Activated T-cell treated with anti-CD3 and anti-CD28 coated beads, Interleukin-2, amount 50 U/mL, for 4 hours (primary cell): Measurements from ENCODE around the gene PTGES2. TPM values are rescaled to one million over a fixed set of nuclear protein-coding genes. Genes with fewer than 3 reads are reported as not detected.
"Not testable (repeated sequence)": the region's sequence is repeated elsewhere in the genome, so short reads cannot be mapped to it uniquely, and the experiment has no call there.

Experiments used
- ATAC-seq, 2 donors: fragments of 200-7000 bp; cut with Tn5 transposase; one replicate each; pipeline ENCODE4 v1.10.0; 2021
- DNase-seq: peaks from one replicate; pipeline ENCODE4 v3.0.0-alpha.2; 2020
- H3K27me3 Mint-ChIP-seq: one replicate; pipeline ENCODE4 v1.8.0; 2021; ENCODE audit warnings: low read depth, mixed read lengths
- H3K36me3 Mint-ChIP-seq: one replicate; pipeline ENCODE4 v1.8.0; 2022; ENCODE audit warnings: mixed read lengths; ENCODE audit not compliant: insufficient read depth
- H3K4me1 Mint-ChIP-seq: one replicate; pipeline ENCODE4 v1.8.0; 2021; ENCODE audit warnings: low read depth, mixed read lengths
- H3K4me3 Mint-ChIP-seq: one replicate; pipeline ENCODE4 v1.8.0; 2021; ENCODE audit warnings: mild to moderate bottlenecking, moderate library complexity, mixed read lengths
- H3K9me3 Mint-ChIP-seq: one replicate; pipeline ENCODE4 v1.8.0; 2021; ENCODE audit warnings: mixed read lengths
- total RNA-seq, 3 donors: library from RNA; stranded (reverse); gene quantifications; one replicate each; pipeline ENCODE4 v1.2.1, GENCODE V29; 2021

PTGES2 gene
- total RNA-seq, 3 donors from 2014 or later, result 123 to 132 (median 123) TPM

GRCh38 chr9:128073253-128073886, 54.2 kb downstream of the PTGES2 start:
- Mint-ChIP-seq H3K36me3 (peaks cover 1% of the 10 kb centered on the region), H3K27me3 (no peaks in the 10 kb centered on the region), H3K9me3 (no peaks in the 10 kb centered on the region), H3K4me1 (peaks cover 61% of the 10 kb centered on the region), H3K4me3 (peak overlapping the region; percentile 24)
- DNase-seq (no peak), ATAC-seq (no peak)

- H3K4me1 Mint-ChIP-seq, result peaks cover 52% of the 10 kb centered on the region
- peak overlapping the region; percentile 72 for H3K4me3 Mint-ChIP-seq
- no peaks in the 10 kb centered on the region for H3K36me3 Mint-ChIP-seq
- ATAC-seq (no peak), DNase-seq (peak; percentile 59)
- no peaks in the 10 kb centered on the region for H3K9me3 Mint-ChIP-seq
- no peaks in the 10 kb centered on the region for H3K27me3 Mint-ChIP-seq
Measured at GRCh38 chr9:128072144-128073021, 55.1 kb downstream of the PTGES2 start.

GRCh38 chr9:128071475-128071874, 56.1 kb downstream of the PTGES2 start:
- Mint-ChIP-seq H3K4me3 (peak overlapping the region; percentile 72), H3K4me1 (peaks cover 48% of the 10 kb centered on the region)
- H3K36me3 Mint-ChIP-seq, DNase-seq, H3K9me3 Mint-ChIP-seq, ATAC-seq, H3K27me3 Mint-ChIP-seq: not testable (repeated sequence)

GRCh38 chr9:128070874-128071273, 56.7 kb downstream of the PTGES2 start:
- Mint-ChIP-seq H3K9me3 (no peaks in the 10 kb centered on the region), H3K36me3 (no peaks in the 10 kb centered on the region), H3K27me3 (no peaks in the 10 kb centered on the region), H3K4me3 (peak overlapping the region; percentile 88), H3K4me1 (peaks cover 54% of the 10 kb centered on the region)
- ATAC-seq (no peak), DNase-seq (no peak)

Other genes with a start within 250 kb of the PTGES2 start
- 10 to 100 TPM; 25.9 to 31.5 (median 31.0) TPM for gene ST6GALNAC6, start 228.1 kb downstream of the PTGES2 start, total RNA-seq
- gene ST6GALNAC4, start 210.7 kb downstream of the PTGES2 start, total RNA-seq, result 10 to 100 TPM; 22.0 to 25.7 (median 24.7) TPM
- gene PIP5KL1, start 197.0 kb downstream of the PTGES2 start, total RNA-seq, result 1 to 10 TPM; 2.3 to 3.5 (median 2.8) TPM
- gene DPM2, start 189.9 kb downstream of the PTGES2 start, total RNA-seq, result 10 to 100 TPM; 89.6 to 91.5 (median 89.9) TPM
- gene EEIG1, start 146.7 kb downstream of the PTGES2 start, total RNA-seq, result 10 to 100 TPM; 75.5 to 87.3 (median 86.0) TPM
- 10 to 100 TPM in 1 of 3 donors, 1 to 10 TPM in 2; 9.5 to 11.2 (median 9.7) TPM for gene NAIF1, start 60.4 kb downstream of the PTGES2 start, total RNA-seq
- 10 to 100 TPM; 13.9 to 16.3 (median 15.6) TPM for gene SLC25A25, start 59.5 kb downstream of the PTGES2 start, total RNA-seq
- not detected for gene LCN2, start 21.7 kb upstream of the PTGES2 start, total RNA-seq
- gene BBLN, start 32.5 kb upstream of the PTGES2 start, total RNA-seq, result 10 to 100 TPM; 71.0 to 72.7 (median 71.6) TPM
- 100 to 1,000 TPM; 117 to 128 (median 124) TPM for gene CIZ1, start 63.8 kb upstream of the PTGES2 start, total RNA-seq
- under 1 TPM; 0.32 to 0.43 (median 0.40) TPM for gene DNM1, start 75.7 kb upstream of the PTGES2 start, total RNA-seq
- 10 to 100 TPM; 39.4 to 48.2 (median 46.5) TPM for gene GOLGA2, start 148.3 kb upstream of the PTGES2 start, total RNA-seq
- gene SWI5, start 148.5 kb upstream of the PTGES2 start, total RNA-seq, result 10 to 100 TPM; 18.6 to 19.5 (median 19.1) TPM
- 10 to 100 TPM; 64.6 to 71.7 (median 69.7) TPM for gene TRUB2, start 194.7 kb upstream of the PTGES2 start, total RNA-seq
- gene COQ4, start 195.1 kb upstream of the PTGES2 start, total RNA-seq, result 10 to 100 TPM; 60.7 to 63.9 (median 62.4) TPM
- 10 to 100 TPM; 51.3 to 59.0 (median 56.0) TPM for gene SLC27A4, start 212.8 kb upstream of the PTGES2 start, total RNA-seq
- gene URM1, start 243.6 kb upstream of the PTGES2 start, total RNA-seq, result 100 to 1,000 TPM in 2 of 3 donors, 10 to 100 TPM in 1; 93.3 to 106 (median 104) TPM